Dedifferentiated amniotic fluid mesenchymal stem cell (primary cell): ENCODE data around the gene CAMK2D.
"Not testable (repeated sequence)": the region's sequence is repeated elsewhere in the genome, so short reads cannot be mapped to it uniquely, and the experiment has no call there.

ENCODE experiments used
- DNase-seq: peaks from one replicate; pipeline ENCODE4 v3.0.0-alpha.2; 2016; ENCODE audit errors: extremely low spot score

Gene CAMK2D

GRCh38 chr4:113761620-113762185 is at the start of gene CAMK2D:
Gene CAMK2D (minus strand): TSS chr4:113761738. CDS start chr4:113761068, 670 bp downstream.
- peak; percentile 85 for DNase-seq

GRCh38 chr4:113810906-113811305 is 49.4 kb upstream of the CAMK2D start:
- DNase-seq = no peak

- DNase-seq = no peak
These were observed 47.8 kb upstream of the CAMK2D start for GRCh38 chr4:113809311-113809710.

GRCh38 chr4:113806850-113807249 is 45.3 kb upstream of the CAMK2D start:
- DNase-seq = no peak

GRCh38 chr4:113801882-113802281 is 40.3 kb upstream of the CAMK2D start:
- no peak for DNase-seq

GRCh38 chr4:113796381-113796780 is 34.8 kb upstream of the CAMK2D start:
- not testable (repeated sequence) for DNase-seq

- DNase-seq = no peak
These were observed 28.9 kb upstream of the CAMK2D start for GRCh38 chr4:113790478-113790877.

- no peak for DNase-seq
These were observed 27.4 kb upstream of the CAMK2D start for GRCh38 chr4:113788888-113789287.

GRCh38 chr4:113785781-113786180 is 24.2 kb upstream of the CAMK2D start:
- no peak for DNase-seq

GRCh38 chr4:113784497-113785250 is 23.1 kb upstream of the CAMK2D start:
- DNase-seq = peak; percentile 71

GRCh38 chr4:113783701-113784100 is 22.2 kb upstream of the CAMK2D start:
- DNase-seq = no peak

GRCh38 chr4:113783289-113783688 is 21.8 kb upstream of the CAMK2D start:
- no peak for DNase-seq

GRCh38 chr4:113781439-113782040 is 20.0 kb upstream of the CAMK2D start:
- peak; percentile 63 for DNase-seq

GRCh38 chr4:113776679-113777078 is 15.1 kb upstream of the CAMK2D start:
- no peak for DNase-seq

- DNase-seq = no peak
These were observed 14.5 kb upstream of the CAMK2D start for GRCh38 chr4:113776016-113776415.

GRCh38 chr4:113773756-113774155 is 12.2 kb upstream of the CAMK2D start:
- no peak for DNase-seq

- no peak for DNase-seq
These were observed 11.5 kb upstream of the CAMK2D start for GRCh38 chr4:113773014-113773413.

- DNase-seq = no peak
These were observed 10.8 kb upstream of the CAMK2D start for GRCh38 chr4:113772319-113772718.

GRCh38 chr4:113769744-113770143 is 8.2 kb upstream of the CAMK2D start:
- no peak for DNase-seq

GRCh38 chr4:113768952-113769351 is 7.4 kb upstream of the CAMK2D start:
- DNase-seq = no peak

- DNase-seq = no peak
These were observed 5.3 kb upstream of the CAMK2D start for GRCh38 chr4:113766882-113767281.

- no peak for DNase-seq
These were observed 3.3 kb upstream of the CAMK2D start for GRCh38 chr4:113764720-113765264.

- not testable (repeated sequence) for DNase-seq
These were observed 2.4 kb upstream of the CAMK2D start for GRCh38 chr4:113763923-113764322.
